MM.1S (cell line): ENCODE results near the gene MTIF3.

Source experiments
- CTCF ChIP-seq: fragments of 300-600 bp; sonication (generic); IDR thresholded peaks from 2 replicates; pipeline ENCODE4 v1.5.1; 2016; ENCODE audit warnings: antibody characterized with exemption, low read length, mixed read lengths
- EZH2 ChIP-seq: fragments of 300-600 bp; sonication (generic); optimal IDR thresholded peaks from 2 replicates; pipeline ENCODE3; 2017; ENCODE audit warnings: low read depth, mild to moderate bottlenecking, antibody characterized with exemption, low read length, mixed read lengths

DNA sequence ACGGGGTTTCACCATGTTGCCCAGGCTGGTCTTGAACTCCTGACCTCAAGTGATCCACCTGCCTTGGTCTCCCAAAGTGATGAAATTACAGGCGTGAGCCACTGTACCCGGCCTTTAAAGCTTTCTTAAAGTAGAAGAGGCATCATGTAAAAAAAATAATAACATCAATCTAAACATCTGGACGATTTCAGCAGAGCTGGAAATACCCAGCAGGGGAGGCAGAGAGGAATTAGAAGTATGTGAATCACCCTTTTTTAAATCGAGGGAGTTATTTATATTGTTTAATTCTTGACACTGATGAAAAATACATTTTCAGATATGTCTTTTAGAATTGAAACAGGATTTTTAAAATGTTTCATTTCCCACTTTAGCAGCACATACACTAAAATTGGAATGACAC, 37.4 kb upstream of the MTIF3 start:
- TF ChIP-seq CTCF (no peak), EZH2 (no peak)
